ENCODE results near the gene TDRD12.
"Not testable (repeated sequence)": the region's sequence is repeated elsewhere in the genome, so short reads cannot be mapped to it uniquely, and the experiment has no call there.

- not testable (repeated sequence) for TF ChIP-seq CTCF (IDR thresholded peaks at IDR 0.05)
- TF ChIP-seq POLR2A (IDR thresholded peaks at IDR 0.05): peak in 2 of 3 donors; percentile 49 to 60
Observed at GRCh38 chr19:32693151-32694108, 26.1 kb upstream of the TDRD12 start.

Measured in body of pancreas (tissue), 4 donors.